GM12873 (cell line): ENCODE measurements around the gene CERK.

Experiments
- TF ChIP-seq, protein P1 (sequence below): IDR thresholded peaks from 2 replicates; pipeline ENCODE4 v1.5.1; 2012; ENCODE audit warnings: low read depth, mild to moderate bottlenecking, moderate library complexity, low read length, control low read depth; ENCODE audit not compliant: insufficient read depth; ENCODE audit errors: missing control alignments

The CERK gene

DNA sequence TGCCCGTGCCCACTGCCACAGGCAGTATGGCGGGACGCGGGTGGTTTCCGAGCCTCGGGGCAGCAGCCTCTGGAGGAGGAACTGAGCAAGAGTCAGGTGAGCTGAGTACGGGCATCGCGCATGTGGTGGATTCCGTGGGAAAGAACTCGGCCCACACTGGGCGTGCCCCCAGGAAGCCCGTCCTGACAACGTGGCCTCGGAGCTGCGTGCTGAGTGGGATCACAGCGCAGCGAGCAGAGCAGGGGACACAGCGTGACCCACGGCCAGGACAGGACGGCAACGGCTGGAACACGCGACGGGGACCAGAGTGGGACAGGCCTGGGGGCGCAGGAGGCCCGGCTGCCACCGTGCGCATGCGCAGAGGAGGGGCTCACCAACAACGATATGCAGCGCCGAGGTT lies 36.8 kb downstream of the CERK start:
- TF ChIP-seq, protein P1, sequence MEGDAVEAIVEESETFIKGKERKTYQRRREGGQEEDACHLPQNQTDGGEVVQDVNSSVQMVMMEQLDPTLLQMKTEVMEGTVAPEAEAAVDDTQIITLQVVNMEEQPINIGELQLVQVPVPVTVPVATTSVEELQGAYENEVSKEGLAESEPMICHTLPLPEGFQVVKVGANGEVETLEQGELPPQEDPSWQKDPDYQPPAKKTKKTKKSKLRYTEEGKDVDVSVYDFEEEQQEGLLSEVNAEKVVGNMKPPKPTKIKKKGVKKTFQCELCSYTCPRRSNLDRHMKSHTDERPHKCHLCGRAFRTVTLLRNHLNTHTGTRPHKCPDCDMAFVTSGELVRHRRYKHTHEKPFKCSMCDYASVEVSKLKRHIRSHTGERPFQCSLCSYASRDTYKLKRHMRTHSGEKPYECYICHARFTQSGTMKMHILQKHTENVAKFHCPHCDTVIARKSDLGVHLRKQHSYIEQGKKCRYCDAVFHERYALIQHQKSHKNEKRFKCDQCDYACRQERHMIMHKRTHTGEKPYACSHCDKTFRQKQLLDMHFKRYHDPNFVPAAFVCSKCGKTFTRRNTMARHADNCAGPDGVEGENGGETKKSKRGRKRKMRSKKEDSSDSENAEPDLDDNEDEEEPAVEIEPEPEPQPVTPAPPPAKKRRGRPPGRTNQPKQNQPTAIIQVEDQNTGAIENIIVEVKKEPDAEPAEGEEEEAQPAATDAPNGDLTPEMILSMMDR: no peak

DNA sequence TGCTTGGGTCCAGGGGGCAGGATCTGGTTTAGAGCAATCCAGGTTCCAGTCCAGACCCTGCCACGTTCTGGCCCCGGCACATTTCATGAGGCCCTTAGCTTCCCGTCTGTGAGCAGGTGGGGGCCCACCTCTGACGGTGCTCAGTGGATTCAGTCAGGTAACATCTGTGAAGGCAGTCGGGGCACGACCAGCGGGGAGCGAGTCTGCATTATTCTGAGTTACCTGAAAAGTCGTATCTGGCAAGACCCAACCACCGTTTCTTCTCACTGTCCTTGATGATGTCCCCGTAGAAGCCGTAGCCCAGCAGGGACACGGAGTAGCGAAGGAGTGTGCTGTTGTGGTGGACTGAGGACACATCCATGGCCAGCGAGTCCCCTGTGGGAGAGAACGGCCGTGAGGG lies 39.0 kb downstream of the CERK start:
- TF ChIP-seq, protein P1: no peak

DNA sequence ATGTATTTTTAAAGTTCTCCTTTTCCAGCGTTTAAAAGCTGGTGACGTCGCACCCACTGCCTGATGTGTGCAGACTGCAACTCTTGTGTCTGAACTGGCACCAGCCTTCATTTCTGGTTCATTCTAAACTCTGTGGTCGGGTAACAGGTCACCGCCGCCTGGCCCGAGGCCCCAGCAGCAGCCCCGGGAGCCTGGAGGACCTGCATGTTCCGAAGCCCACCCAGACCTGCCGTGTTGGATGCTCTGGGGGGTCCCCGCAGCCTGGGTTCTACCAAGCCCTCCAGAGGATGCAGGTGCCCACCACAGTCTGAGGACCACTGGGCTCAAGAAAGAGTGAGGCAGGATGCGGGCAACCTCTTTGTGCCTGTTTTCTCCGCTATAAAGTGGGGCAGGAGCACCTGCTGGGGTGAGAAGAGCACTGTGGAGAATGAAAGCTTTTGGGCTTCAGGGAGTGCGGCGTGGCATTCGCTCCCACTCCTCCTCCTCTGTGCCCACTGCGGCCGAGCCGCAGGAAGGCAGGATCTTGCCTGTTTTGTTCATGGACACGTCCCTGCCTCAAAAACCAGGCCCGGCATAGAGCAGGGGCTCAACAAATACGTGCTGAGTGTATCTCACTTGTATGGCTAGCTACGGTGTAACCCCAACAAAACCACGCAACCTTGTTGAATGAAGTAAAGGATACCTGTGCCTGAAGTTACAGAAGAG lies 40.1 kb downstream of the CERK start:
- TF ChIP-seq, protein P1: no peak

DNA sequence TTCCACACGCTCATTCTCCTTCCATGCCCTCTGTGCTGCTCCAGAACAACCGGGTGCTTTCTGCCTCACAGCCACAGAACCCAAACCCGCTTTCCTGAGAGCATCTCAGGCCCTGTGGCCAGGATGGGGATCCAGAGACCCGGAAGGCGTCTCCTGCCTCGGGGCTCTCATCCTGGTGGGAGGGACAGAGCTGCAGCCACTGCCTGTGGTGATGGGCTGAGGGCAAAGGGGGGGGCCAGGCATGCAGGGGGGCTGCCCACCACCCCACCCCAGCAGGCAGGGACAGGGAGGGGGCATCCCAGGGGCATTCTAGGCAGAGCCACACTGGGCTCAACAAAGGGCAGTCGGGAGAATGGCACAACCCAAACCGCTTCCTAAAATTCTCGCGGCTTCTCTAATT lies 41.4 kb downstream of the CERK start:
- TF ChIP-seq, protein P1: no peak

DNA sequence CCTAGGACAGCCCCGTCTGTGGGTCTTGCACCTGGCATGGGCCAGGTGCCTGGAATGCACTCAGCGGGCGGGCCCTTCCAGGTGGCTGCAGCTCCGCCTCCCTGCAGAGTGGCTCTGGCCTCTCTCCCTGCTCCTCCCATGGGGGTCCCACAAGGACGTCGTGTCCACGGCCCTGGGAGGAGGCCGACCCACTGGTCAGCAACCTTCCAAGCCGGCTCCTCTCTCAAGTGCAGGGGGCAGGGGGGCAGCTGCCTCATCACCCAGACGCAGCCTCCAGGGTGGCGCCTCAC lies 41.9 kb downstream of the CERK start:
- TF ChIP-seq, protein P1: no peak

DNA sequence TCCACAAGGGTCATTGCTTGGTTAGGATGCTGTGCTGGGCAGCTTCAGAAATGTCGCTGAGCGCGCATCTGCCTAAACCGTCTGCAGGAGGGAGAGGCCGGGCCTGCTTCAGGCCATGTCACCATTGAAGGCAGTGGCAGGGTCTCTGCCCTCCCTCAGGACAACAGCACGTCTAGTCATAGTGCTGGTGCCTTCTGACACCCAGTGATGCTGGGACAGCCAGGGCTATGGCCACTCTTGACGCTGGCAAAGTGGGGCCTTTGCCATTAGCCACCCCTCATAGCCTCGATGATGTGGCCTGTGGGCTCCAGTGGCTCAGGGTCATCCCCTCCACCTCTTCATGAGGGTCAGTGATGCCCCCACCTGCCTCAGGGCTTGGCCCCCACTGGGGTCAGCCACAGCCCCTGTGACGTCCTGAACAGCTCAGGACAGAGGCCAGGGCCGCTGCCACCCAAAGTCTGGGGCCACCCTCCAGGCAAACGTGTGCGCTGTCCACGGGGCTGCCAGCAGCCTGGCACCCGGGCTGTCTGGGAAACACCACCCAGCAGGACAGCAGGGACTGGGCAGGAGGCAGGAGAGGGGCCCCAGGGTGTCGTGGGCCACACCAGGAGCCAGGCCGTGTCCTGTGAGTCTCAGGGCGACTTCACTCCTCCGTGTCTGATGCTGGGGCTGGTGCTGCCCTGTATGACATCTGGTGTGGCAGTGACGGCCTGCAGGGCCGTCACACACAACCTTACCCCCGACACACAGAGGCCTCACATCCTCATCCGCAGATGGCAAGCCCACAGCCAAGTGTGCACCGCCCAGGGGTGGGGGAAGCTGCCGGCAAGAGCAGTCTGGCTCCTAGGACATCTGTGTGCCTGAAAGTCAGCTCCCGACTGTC lies 42.5 kb downstream of the CERK start:
- TF ChIP-seq, protein P1: no peak

DNA sequence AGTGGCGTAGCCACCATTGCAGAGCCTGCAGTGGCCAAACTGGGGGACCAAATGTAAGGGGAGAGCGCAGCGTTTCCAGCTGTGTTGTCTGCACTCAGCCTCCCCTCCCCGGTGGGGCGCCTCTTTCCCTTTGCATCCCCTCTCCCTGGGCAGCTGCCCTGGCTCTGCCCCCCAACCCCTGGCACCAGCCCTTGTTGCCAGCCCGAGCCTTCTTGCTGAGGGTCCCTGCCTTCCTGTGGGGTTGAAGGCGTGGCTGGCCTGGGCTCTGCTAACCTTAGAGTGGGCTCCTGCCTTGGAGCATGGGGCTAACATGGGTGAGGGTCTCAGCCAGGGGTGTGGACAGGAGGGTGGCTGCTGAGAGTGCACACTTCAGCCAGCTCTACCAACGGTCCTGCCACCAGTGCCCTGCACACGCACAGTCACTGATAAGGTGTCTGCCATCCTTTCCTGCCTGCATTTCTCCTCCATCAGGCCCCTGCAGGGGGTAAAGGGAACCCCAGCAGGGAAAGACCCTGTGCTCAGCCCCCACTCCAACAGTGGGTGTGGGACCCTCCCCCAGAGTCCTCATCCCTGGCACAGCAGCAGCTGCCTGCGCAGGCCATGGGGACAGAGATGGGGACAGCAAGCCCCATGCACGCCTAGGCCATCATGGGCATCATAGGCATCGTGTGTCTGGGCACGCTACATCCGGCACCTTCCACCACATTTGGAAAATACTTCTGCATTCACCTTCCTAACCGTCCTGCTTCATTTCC lies 43.5 kb downstream of the CERK start:
- TF ChIP-seq, protein P1: no peak
